Spleen (tissue), 11 donors: Measurements from ENCODE around the gene WNT9A. TPM values are rescaled to one million over a fixed set of nuclear protein-coding genes. Genes with fewer than 3 reads are reported as not detected.
"Not testable (repeated sequence)": the region's sequence is repeated elsewhere in the genome, so short reads cannot be mapped to it uniquely, and the experiment has no call there.

Source experiments
- DNase-seq: peaks from one replicate; pipeline ENCODE4 v3.0.0-alpha.2; 2020
- H3K27ac ChIP-seq, 8 donors: fragments of 200-600 bp; sonication (generic) in 7 of 8; 1 replicate in 4 of 8; 2 replicates in 4 of 8; pipeline versions ENCODE4 v1.5.0 to v1.8.0; 2016 to 2021; ENCODE audit warnings: inconsistent platforms in 4 of 8, mild to moderate bottlenecking in 4 of 8, moderate library complexity in 1 of 8
- H3K27me3 ChIP-seq, 7 donors: fragments of 200-600 bp; sonication (generic) in 6 of 7; replicated peaks in 1 of 7; 1 replicate in 4 of 7; 2 replicates in 3 of 7; pipeline versions ENCODE4 v1.5.0 to v1.8.0; 2016 to 2021; ENCODE audit warnings: inconsistent platforms in 3 of 7, mild to moderate bottlenecking in 1 of 7
- H3K36me3 ChIP-seq, 6 donors: fragments of 200-600 bp; sonication (generic) in 5 of 6; 1 replicate in 4 of 6; 2 replicates in 2 of 6; pipeline versions ENCODE4 v1.5.0 to v1.8.0; 2016 to 2021; ENCODE audit warnings: inconsistent platforms in 2 of 6
- H3K4me1 ChIP-seq, 6 donors: fragments of 200-600 bp; sonication (generic) in 5 of 6; 1 replicate in 3 of 6; 2 replicates in 3 of 6; pipeline versions ENCODE4 v1.5.0 to v1.8.0; 2016 to 2021; ENCODE audit warnings: inconsistent platforms in 3 of 6
- H3K4me3 ChIP-seq, 8 donors: fragments of 200-600 bp; sonication (generic) in 7 of 8; 1 replicate in 4 of 8; 2 replicates in 4 of 8; pipeline versions ENCODE4 v1.5.0 to v1.8.0; 2016 to 2021; ENCODE audit warnings: inconsistent platforms in 4 of 8, mild to moderate bottlenecking in 4 of 8, moderate library complexity in 2 of 8
- H3K9me3 ChIP-seq, 8 donors: fragments of 200-600 bp; sonication (generic) in 7 of 8; 1 replicate in 4 of 8; 2 replicates in 4 of 8; pipeline versions ENCODE4 v1.5.0 to v1.8.0; 2016 to 2021; ENCODE audit warnings: inconsistent platforms in 4 of 8
- CTCF ChIP-seq, 11 experiments: fragments of 200-600 bp in 7 of 11; fragments of 450-650 bp in 4 of 11; sonication (generic) in 4 of 11; IDR thresholded peaks in 8 of 11; conservative IDR thresholded peaks in 3 of 11; 1 replicate in 7 of 11; 2 replicates in 4 of 11; pipeline versions ENCODE4 v1.4.0 to v1.8.0; 2016 to 2021; ENCODE audit warnings: antibody characterized with exemption in 11 of 11, inconsistent platforms in 4 of 11, mild to moderate bottlenecking in 1 of 11
- POLR2A ChIP-seq, 3 donors: fragments of 450-650 bp; IDR thresholded peaks; one replicate each; pipeline ENCODE4 v1.5.1; 2017; ENCODE audit warnings: antibody characterized with exemption in 3 of 3, mild to moderate bottlenecking in 1 of 3
- POLR2AphosphoS5 ChIP-seq, 3 donors: sonication (generic); formaldehyde crosslinking; IDR thresholded peaks; one replicate each; pipeline ENCODE4 v1.5.1; 2017; ENCODE audit warnings: antibody characterized with exemption in 3 of 3
- WGBS, 5 donors: extraction: QIAGEN DNeasy Blood & Tissue Kit in 3 of 5; methylation state at CpG; one replicate each; pipeline versions ENCODE4 v1.1.5 to v1.1.7; 2013 to 2018; 5-methylcytosine and 5-hydroxymethylcytosine counted together
- intact Hi-C: fragments of 100-400 bp; cut with DNase I; formaldehyde crosslinking; loops from one replicate; pipeline ENCODE4 v1.15.0; 2023; ENCODE audit warnings: low total_unique reads
- polyA plus RNA-seq, 3 donors: library from polyadenylated mRNA; stranded (reverse); fragments of 200-250 nt; gene quantifications; one replicate each; pipeline ENCODE4 v1.2.1, GENCODE V29; 2013
- total RNA-seq, 7 donors: library from RNA; depleted of rRNA in 3 of 7; stranded (reverse); fragments of >200 nt in 3 of 7; fragmentation: NEBNext Ultra II Directional in 4 of 7; extraction: Animal tissue kit (Norgen Biotek cat#: 25700) in 4 of 7; gene quantifications; one replicate each; pipeline versions ENCODE4 v1.1.0 to v1.2.1, GENCODE V29; 2016 to 2021
- donor health status: healthy with polysubstance abuse.
- donor health status: DM: no; HTN: no; CAD: no; lungs with moderate emphysema.
- donor health status: DM: no; HTN: no; CAD: no.
- donor health status: Bipolar disorder and iron deficiency.
- donor health status: healthy.
- donor health status: DM: no; HTN: no; CAD: no.
- donor health status: DM: yes; HTN: yes; CAD: no.

The WNT9A gene
- total and polyA plus RNA-seq, 10 donors, result 0.08 to 3.6 (median 0.77) TPM

GRCh38 chr1:227987181-227987580 lies 39.4 kb upstream of the WNT9A start:
- Histone ChIP-seq H3K27ac (no peak overlapping the region), H3K4me3 (no peak overlapping the region), H3K36me3 (no peaks in the 10 kb centered on the region), H3K27me3 (peaks cover 0 to 23% (median 0%) of the 10 kb centered on the region in 7 donors), H3K4me1 (no peaks in the 10 kb centered on the region), H3K9me3 (peaks cover 0 to 20% (median 4%) of the 10 kb centered on the region in 8 donors)
- WGBS, 5 donors, result 94 to 98% (median 96%) methylated on average over 2 of the region's 2 CpGs
- no peak for DNase-seq
- no peak for TF ChIP-seq POLR2AphosphoS5 (IDR thresholded peaks at IDR 0.05)
- no peak for TF ChIP-seq CTCF (IDR thresholded peaks at IDR 0.05 in 8 of 11, conservative IDR thresholded peaks at IDR 0.05 in 3 of 11)
- no peak for TF ChIP-seq POLR2A (IDR thresholded peaks at IDR 0.05)
- intact Hi-C loops, result no loop called here

GRCh38 chr1:227975583-227976283 lies 28.0 kb upstream of the WNT9A start:
- DNase-seq, intact Hi-C loops, H3K9me3 ChIP-seq, H3K27me3 ChIP-seq, H3K36me3 ChIP-seq, H3K4me1 ChIP-seq, H3K27ac ChIP-seq, H3K4me3 ChIP-seq: not testable (repeated sequence)
- WGBS, 5 donors, result 79 to 90% (median 85%) methylated on average over 4 to 18 of the region's 21 CpGs

- intact Hi-C loops, H3K4me1 ChIP-seq, H3K9me3 ChIP-seq, DNase-seq, H3K36me3 ChIP-seq, H3K4me3 ChIP-seq, H3K27me3 ChIP-seq: not testable (repeated sequence)
- WGBS, 5 donors, result 88 to 96% (median 92%) methylated on average over 15 to 32 of the region's 32 CpGs
- H3K27ac ChIP-seq, result peak overlapping the region in 1 of 8 donors; percentile 40
Observed at GRCh38 chr1:227973724-227974288, 26.1 kb upstream of the WNT9A start.

GRCh38 chr1:227972843-227973374 lies 25.2 kb upstream of the WNT9A start:
- WGBS, 5 donors, result 78 to 83% (median 81%) methylated on average over 18 to 22 of the region's 22 CpGs
- H3K27me3 ChIP-seq, H3K4me3 ChIP-seq, intact Hi-C loops, H3K4me1 ChIP-seq, H3K36me3 ChIP-seq, DNase-seq, H3K9me3 ChIP-seq: not testable (repeated sequence)
- peak overlapping the region in 4 of 8 donors; percentile 14 to 40 (median 32) for H3K27ac ChIP-seq
- TF ChIP-seq POLR2AphosphoS5 (IDR thresholded peaks at IDR 0.05), result peak in 1 of 3 donors; percentile 44

- DNase-seq, result not testable (repeated sequence)
- WGBS, 5 donors, result 79 to 92% (median 90%) methylated on average over 7 to 16 of the region's 19 CpGs
Observed at GRCh38 chr1:227972283-227972679, 24.5 kb upstream of the WNT9A start.

GRCh38 chr1:227971643-227972282 lies 24.0 kb upstream of the WNT9A start:
- 82 to 90% (median 89%) methylated on average over 13 to 25 of the region's 27 CpGs for WGBS, 5 donors
- H3K9me3 ChIP-seq, H3K27ac ChIP-seq, DNase-seq, intact Hi-C loops, H3K4me3 ChIP-seq, H3K27me3 ChIP-seq, H3K4me1 ChIP-seq, H3K36me3 ChIP-seq: not testable (repeated sequence)

More at GRCh38 chr1:227972283-227972679, 24.5 kb upstream of the WNT9A start:
- H3K9me3 ChIP-seq, H3K4me3 ChIP-seq, H3K4me1 ChIP-seq, H3K27me3 ChIP-seq, intact Hi-C loops, H3K27ac ChIP-seq, H3K36me3 ChIP-seq: not testable (repeated sequence)

- intact Hi-C loops, H3K27ac ChIP-seq, H3K27me3 ChIP-seq, H3K4me1 ChIP-seq, H3K4me3 ChIP-seq, H3K36me3 ChIP-seq, H3K9me3 ChIP-seq: not testable (repeated sequence)
- DNase-seq, result peak; percentile 47
- WGBS, 5 donors, result 90 to 99% (median 96%) methylated on average over 6 to 12 of the region's 17 CpGs
Observed at GRCh38 chr1:227971216-227971615, 23.5 kb upstream of the WNT9A start.

GRCh38 chr1:227970076-227970995 lies 22.6 kb upstream of the WNT9A start:
- H3K27ac ChIP-seq, H3K4me1 ChIP-seq, intact Hi-C loops, H3K9me3 ChIP-seq, H3K4me3 ChIP-seq, H3K27me3 ChIP-seq, H3K36me3 ChIP-seq: not testable (repeated sequence)
- WGBS, 5 donors, result 89 to 93% (median 91%) methylated on average over 33 to 36 of the region's 36 CpGs
- DNase-seq, result peak; percentile 49

- DNase-seq, H3K9me3 ChIP-seq, H3K4me1 ChIP-seq, H3K27me3 ChIP-seq, H3K4me3 ChIP-seq, H3K36me3 ChIP-seq, H3K27ac ChIP-seq, intact Hi-C loops: not testable (repeated sequence)
- 83 to 94% (median 89%) methylated on average over 3 to 5 of the region's 5 CpGs for WGBS, 5 donors
Observed at GRCh38 chr1:227967815-227968214, 20.1 kb upstream of the WNT9A start.
